ENCODE data around the gene PRRG3.

PRRG3 gene

DNA sequence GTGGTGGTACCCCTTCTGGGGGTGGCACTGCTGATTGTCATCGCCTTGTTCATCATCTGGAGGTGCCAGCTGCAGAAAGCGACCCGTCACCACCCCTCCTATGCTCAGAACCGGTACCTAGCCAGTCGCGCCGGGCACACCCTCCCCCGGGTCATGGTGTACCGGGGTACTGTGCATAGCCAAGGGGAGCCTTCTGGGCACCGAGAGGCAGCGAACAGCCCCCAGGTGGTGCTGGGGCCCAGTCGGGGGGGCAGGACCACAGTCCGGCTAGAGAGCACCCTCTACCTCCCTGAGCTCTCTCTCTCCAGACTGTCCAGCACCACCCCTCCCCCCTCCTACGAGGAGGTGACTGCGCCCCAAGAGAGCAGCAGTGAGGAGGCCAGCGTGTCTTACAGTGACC lies 5.3 kb downstream of the PRRG3 start:
- H3K9me3 Mint-ChIP-seq = no peaks in the 10 kb centered on the region
- no peak overlapping the region for H3K27ac Mint-ChIP-seq
- H3K27me3 Mint-ChIP-seq (ENCODE audit: low read depth) = peaks cover 5% of the 10 kb centered on the region
- no peaks in the 10 kb centered on the region for H3K4me1 Mint-ChIP-seq (ENCODE audit: low read depth)
- no peak overlapping the region for H3K4me3 Mint-ChIP-seq
- H3K36me3 Mint-ChIP-seq (ENCODE audit: low read depth) = no peaks in the 10 kb centered on the region

DNA sequence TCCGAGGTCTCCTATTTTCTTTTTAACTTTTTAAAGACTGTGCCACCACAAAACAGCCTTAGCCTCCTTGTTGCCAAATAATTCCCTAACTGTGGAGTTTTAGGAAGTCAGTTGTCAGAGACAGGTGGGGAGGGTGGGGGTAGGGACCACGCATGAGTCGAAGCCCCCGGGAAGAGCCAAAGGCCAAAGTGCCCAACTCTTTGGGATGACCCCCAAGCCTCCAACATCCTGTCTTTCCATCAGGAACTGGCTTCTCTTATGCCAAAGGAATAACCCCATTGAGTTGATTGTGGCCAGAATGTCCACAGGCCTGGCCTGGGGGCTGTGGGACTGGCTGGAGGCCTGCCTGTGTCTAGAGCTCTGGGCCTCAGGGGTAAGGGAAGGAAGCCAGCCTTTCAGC lies 5.8 kb downstream of the PRRG3 start:
- Mint-ChIP-seq H3K9me3 (no peaks in the 10 kb centered on the region), H3K27ac (no peak overlapping the region), H3K27me3 (ENCODE audit: low read depth) (peaks cover under 1% of the 10 kb centered on the region), H3K36me3 (ENCODE audit: low read depth) (no peaks in the 10 kb centered on the region), H3K4me1 (ENCODE audit: low read depth) (no peaks in the 10 kb centered on the region), H3K4me3 (no peak overlapping the region)

- Mint-ChIP-seq H3K27me3 (ENCODE audit: low read depth) (no peaks in the 10 kb centered on the region), H3K4me1 (ENCODE audit: low read depth) (no peaks in the 10 kb centered on the region), H3K9me3 (no peaks in the 10 kb centered on the region), H3K36me3 (ENCODE audit: low read depth) (no peaks in the 10 kb centered on the region), H3K4me3 (no peak overlapping the region), H3K27ac (no peak overlapping the region)
Observed at GRCh38 chrX:151701531-151701930, 6.3 kb downstream of the PRRG3 start.

GRCh38 chrX:151702026-151702714 lies 6.9 kb downstream of the PRRG3 start:
- no peaks in the 10 kb centered on the region for H3K36me3 Mint-ChIP-seq (ENCODE audit: low read depth)
- no peaks in the 10 kb centered on the region for H3K27me3 Mint-ChIP-seq (ENCODE audit: low read depth)
- H3K4me1 Mint-ChIP-seq (ENCODE audit: low read depth) = no peaks in the 10 kb centered on the region
- H3K27ac Mint-ChIP-seq = no peak overlapping the region
- no peaks in the 10 kb centered on the region for H3K9me3 Mint-ChIP-seq
- no peak overlapping the region for H3K4me3 Mint-ChIP-seq

DNA sequence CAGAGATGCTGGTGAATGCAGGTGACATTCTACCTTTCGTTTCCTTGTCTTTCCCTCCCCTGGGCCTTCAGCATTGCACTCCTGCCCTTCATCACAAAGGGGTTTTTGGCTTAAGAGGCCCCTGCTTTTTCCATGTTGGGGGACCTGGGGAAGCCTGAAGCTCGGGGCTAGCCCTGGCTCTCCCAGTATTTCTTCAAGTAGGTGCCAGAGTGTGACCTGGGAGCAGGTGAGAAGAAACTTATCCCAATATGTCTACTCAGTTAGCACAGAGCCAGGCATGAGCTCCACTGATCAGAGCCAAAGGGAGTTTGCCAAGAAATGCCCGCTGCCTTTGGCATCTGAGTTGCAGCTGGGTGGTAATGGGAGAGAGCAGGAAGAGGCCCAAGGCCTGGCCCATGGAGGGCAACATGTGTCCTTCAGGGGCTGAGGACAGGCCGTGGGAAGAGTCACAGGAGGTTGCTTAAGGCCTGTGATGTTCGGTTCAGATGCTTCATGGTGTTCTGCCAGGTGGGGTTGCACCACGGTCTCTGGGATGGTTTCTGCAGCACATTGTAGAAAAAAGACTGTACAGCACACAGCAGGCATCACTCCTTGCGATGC lies 7.6 kb downstream of the PRRG3 start:
- H3K27ac Mint-ChIP-seq = no peak overlapping the region
- H3K4me1 Mint-ChIP-seq (ENCODE audit: low read depth) = no peaks in the 10 kb centered on the region
- no peaks in the 10 kb centered on the region for H3K9me3 Mint-ChIP-seq
- H3K27me3 Mint-ChIP-seq (ENCODE audit: low read depth) = no peaks in the 10 kb centered on the region
- H3K36me3 Mint-ChIP-seq (ENCODE audit: low read depth) = no peaks in the 10 kb centered on the region
- no peak overlapping the region for H3K4me3 Mint-ChIP-seq

DNA sequence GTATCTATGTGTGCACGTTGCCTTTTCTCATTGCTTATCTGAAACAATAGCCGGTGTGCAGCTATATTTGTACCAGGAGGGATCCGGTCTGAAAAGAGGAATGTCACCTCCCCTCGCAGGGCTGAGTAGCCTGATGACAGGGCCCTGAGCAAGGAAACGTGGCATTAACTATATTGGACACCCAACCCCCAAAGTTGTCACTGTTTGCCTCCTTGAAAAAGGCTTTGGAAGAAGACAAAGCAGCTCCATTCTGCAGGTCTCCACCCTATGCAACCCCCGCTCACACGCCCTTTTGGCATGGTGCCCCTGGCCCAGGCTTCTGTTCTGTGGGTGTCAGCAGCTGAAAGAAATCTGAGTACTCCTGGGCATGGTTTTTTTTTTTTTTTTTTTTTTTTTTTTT lies 8.2 kb downstream of the PRRG3 start:
- Mint-ChIP-seq H3K4me1 (ENCODE audit: low read depth) (no peaks in the 10 kb centered on the region), H3K27me3 (ENCODE audit: low read depth) (no peaks in the 10 kb centered on the region), H3K4me3 (no peak overlapping the region), H3K36me3 (ENCODE audit: low read depth) (no peaks in the 10 kb centered on the region), H3K9me3 (no peaks in the 10 kb centered on the region), H3K27ac (no peak overlapping the region)

GRCh38 chrX:151704041-151704663 lies 8.9 kb downstream of the PRRG3 start:
- H3K4me3 Mint-ChIP-seq = no peak overlapping the region
- no peaks in the 10 kb centered on the region for H3K9me3 Mint-ChIP-seq
- no peak overlapping the region for H3K27ac Mint-ChIP-seq
- H3K27me3 Mint-ChIP-seq (ENCODE audit: low read depth) = no peaks in the 10 kb centered on the region
- H3K4me1 Mint-ChIP-seq (ENCODE audit: low read depth) = no peaks in the 10 kb centered on the region
- H3K36me3 Mint-ChIP-seq (ENCODE audit: low read depth) = no peaks in the 10 kb centered on the region

DNA sequence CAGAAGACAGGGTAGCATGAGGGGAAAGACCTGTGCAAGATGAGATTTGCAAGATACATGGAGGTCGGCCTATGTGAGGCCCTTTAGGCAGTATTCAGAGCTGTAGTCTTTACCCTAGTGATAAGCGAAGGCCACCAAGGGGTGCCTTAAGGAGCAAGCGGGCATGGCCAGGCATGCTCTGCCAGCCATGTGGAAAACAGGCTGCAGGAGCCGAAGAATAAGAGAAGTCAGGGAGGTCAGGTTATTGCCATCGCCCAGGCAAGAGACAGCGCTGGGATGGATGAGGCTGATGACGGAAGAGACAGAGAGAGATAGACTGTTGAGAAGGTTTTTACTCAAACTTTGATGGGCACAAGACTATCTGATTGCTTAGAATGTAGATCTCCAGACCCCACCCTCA lies 13.6 kb downstream of the PRRG3 start:
- Mint-ChIP-seq H3K27me3 (ENCODE audit: low read depth) (no peaks in the 10 kb centered on the region), H3K9me3 (no peaks in the 10 kb centered on the region), H3K36me3 (ENCODE audit: low read depth) (no peaks in the 10 kb centered on the region), H3K4me3 (no peak overlapping the region), H3K27ac (no peak overlapping the region), H3K4me1 (ENCODE audit: low read depth) (no peaks in the 10 kb centered on the region)

DNA sequence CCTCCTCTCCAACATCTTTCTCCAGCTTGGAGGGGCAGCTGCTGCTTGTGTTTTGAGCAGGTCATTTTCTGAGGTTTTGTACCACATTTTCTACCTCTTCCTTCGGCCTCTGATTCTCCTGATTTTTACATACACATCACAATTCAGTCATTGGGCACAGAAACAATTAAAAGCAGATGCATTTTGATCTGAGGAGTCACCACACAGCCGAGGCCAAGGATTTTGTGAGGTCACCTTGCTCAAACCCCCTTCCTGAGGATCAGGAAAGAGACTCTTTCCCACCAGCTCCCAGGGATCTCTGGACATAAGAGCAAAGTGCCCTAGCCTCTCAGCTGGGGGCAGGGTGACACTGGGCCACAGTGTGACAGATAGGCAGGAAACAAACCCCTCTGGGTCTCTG lies 15.2 kb downstream of the PRRG3 start:
- Mint-ChIP-seq H3K4me3 (no peak overlapping the region), H3K4me1 (ENCODE audit: low read depth) (no peaks in the 10 kb centered on the region), H3K36me3 (ENCODE audit: low read depth) (no peaks in the 10 kb centered on the region), H3K9me3 (no peaks in the 10 kb centered on the region), H3K27ac (no peak overlapping the region), H3K27me3 (ENCODE audit: low read depth) (no peaks in the 10 kb centered on the region)

DNA sequence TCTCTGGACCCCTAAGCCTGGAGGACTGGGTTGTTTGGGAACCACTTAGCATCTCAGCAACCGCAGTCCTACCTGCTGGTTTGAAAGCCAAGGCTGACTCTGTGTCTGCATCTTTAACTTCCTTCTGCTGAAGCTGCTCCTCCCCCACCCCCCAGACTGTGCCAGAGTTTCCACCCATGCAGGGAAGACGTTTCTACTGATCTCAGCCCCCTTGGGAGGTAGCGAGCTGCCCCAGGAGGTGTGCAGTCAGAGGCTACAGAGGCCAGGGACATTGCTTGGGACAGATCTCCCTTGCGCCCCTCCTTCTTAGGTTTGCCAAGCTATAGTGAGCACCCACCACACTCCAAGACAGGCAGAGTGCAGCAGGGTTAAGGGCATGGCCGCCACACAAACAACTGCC lies 15.9 kb downstream of the PRRG3 start:
- H3K36me3 Mint-ChIP-seq (ENCODE audit: low read depth) = no peaks in the 10 kb centered on the region
- H3K4me1 Mint-ChIP-seq (ENCODE audit: low read depth) = no peaks in the 10 kb centered on the region
- no peaks in the 10 kb centered on the region for H3K9me3 Mint-ChIP-seq
- H3K27ac Mint-ChIP-seq = no peak overlapping the region
- no peak overlapping the region for H3K4me3 Mint-ChIP-seq
- no peaks in the 10 kb centered on the region for H3K27me3 Mint-ChIP-seq (ENCODE audit: low read depth)

DNA sequence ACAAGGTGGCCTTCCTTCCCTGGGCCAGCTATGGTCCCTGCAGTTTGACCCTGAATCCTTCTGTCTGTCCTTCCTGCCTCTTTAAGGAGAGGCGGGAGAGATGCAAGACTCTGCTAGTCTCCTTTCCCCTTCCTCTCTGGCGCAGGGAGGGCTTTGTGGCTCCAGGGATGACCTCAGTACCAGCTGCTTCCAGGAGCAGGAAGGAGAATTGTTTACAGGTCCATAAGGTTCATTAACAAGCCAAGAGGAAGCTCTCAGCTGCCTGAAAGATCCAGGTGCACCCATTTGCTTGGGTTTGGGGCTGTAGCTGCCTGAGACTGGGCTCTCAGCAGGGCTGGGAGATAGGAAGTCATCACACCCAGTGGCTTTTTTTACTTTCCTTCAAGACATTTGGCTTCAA lies 16.5 kb downstream of the PRRG3 start:
- H3K27ac Mint-ChIP-seq = no peak overlapping the region
- H3K27me3 Mint-ChIP-seq (ENCODE audit: low read depth) = no peaks in the 10 kb centered on the region
- H3K4me3 Mint-ChIP-seq = no peak overlapping the region
- H3K36me3 Mint-ChIP-seq (ENCODE audit: low read depth) = no peaks in the 10 kb centered on the region
- no peaks in the 10 kb centered on the region for H3K9me3 Mint-ChIP-seq
- H3K4me1 Mint-ChIP-seq (ENCODE audit: low read depth) = no peaks in the 10 kb centered on the region

DNA sequence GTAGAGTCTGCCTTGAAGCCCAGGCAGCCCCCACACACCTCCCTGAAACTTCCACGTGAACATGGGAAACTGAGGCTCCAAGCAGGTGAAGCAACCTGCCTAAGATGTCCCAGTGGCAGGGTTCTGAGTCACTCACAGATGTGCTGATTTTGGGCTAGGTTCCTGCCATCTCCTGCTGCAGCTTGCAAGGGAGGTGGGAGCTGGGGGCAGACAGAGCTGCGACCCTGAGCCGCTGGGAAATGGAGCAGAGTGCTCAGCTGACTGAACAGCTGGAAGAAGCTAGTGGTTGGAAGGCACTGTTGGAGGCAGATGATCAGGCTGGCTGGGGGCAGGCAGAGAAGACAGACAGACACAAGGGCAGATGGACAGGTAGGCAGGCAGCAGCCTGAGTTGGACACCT lies 17.0 kb downstream of the PRRG3 start:
- Mint-ChIP-seq H3K9me3 (no peaks in the 10 kb centered on the region), H3K4me1 (ENCODE audit: low read depth) (no peaks in the 10 kb centered on the region), H3K27me3 (ENCODE audit: low read depth) (no peaks in the 10 kb centered on the region), H3K36me3 (ENCODE audit: low read depth) (no peaks in the 10 kb centered on the region), H3K27ac (no peak overlapping the region), H3K4me3 (no peak overlapping the region)

DNA sequence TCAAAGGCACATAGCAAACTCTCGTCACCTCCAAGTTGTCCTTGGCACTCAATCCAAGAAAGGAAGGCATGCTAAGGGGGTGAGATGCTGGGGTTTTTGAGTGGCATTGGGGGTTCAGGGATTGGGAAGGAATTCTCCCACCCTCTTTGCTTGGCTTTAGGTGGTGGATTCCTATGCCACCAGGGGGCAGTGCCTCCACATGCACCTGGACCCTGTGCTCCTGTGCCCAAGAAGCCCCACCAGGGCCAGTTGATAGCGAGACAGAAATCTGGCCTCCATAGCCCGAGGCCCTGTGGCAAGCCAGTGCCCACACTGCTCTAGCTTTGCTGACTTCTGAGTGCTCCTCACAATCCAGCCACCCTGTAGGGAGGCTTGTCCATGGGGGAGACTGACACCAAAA lies 18.6 kb downstream of the PRRG3 start:
- H3K4me1 Mint-ChIP-seq (ENCODE audit: low read depth) = no peaks in the 10 kb centered on the region
- no peak overlapping the region for H3K27ac Mint-ChIP-seq
- no peak overlapping the region for H3K4me3 Mint-ChIP-seq
- no peaks in the 10 kb centered on the region for H3K27me3 Mint-ChIP-seq (ENCODE audit: low read depth)
- H3K36me3 Mint-ChIP-seq (ENCODE audit: low read depth) = no peaks in the 10 kb centered on the region
- no peaks in the 10 kb centered on the region for H3K9me3 Mint-ChIP-seq

DNA sequence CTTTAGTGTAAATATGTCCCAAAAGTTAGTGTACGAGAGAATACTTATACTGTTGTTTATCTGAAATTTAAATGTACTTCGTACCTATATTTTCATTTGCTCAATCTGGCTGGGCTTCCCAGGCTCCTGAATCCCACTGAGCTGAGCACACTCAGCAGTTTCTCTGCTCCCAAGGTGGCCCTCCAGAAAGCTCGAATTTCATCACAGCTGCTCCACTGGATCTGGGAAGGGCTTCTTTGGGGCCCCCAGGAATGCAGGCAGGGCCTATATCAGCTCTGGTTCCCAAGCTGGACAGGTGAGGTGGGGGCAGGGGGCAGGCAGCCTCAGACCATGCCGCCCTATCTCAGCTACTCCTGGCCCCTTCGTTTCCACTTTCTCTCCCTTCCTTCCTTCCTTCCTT lies 19.1 kb downstream of the PRRG3 start:
- Mint-ChIP-seq H3K27ac (no peak overlapping the region), H3K36me3 (ENCODE audit: low read depth) (no peaks in the 10 kb centered on the region), H3K4me3 (no peak overlapping the region), H3K9me3 (no peaks in the 10 kb centered on the region), H3K4me1 (ENCODE audit: low read depth) (no peaks in the 10 kb centered on the region), H3K27me3 (ENCODE audit: low read depth) (no peaks in the 10 kb centered on the region)

GRCh38 chrX:151715752-151716151 lies 20.5 kb downstream of the PRRG3 start, which contains the start of gene FATE1:
FATE1 (plus strand) TSS chrX:151716035; CDS start chrX:151716120, 85 bp downstream.
- no peaks in the 10 kb centered on the region for H3K9me3 Mint-ChIP-seq
- H3K27ac Mint-ChIP-seq = no peak within 1 kb of the TSS
- no peaks in the 10 kb centered on the region for H3K36me3 Mint-ChIP-seq (ENCODE audit: low read depth)
- no peak within 1 kb of the TSS for H3K4me3 Mint-ChIP-seq
- no peaks in the 10 kb centered on the region for H3K27me3 Mint-ChIP-seq (ENCODE audit: low read depth)
- no peaks in the 10 kb centered on the region for H3K4me1 Mint-ChIP-seq (ENCODE audit: low read depth)

Data from T-helper 1 cell treated with Interleukin-12 subunit alpha and Interleukin-12 subunit beta and Interleukin-4 antibody, amounts not matched to agents 30 μg/mL and 1 μg/mL, for 36 hours (primary cell).